ENCODE results near the gene MCM3AP.

Gene MCM3AP

GRCh38 chr21:46295996-46296752, 10.8 kb upstream of the MCM3AP start:
- H3K79me1 ChIP-seq (ENCODE audit: low read depth, low read length): peaks cover 2% of the 10 kb centered on the region
- H3K4me1 ChIP-seq (ENCODE audit: control insufficient read depth in 2 of 2, insufficient read depth in 1 of 2, low read depth in 1 of 2, low read length in 2 of 2): peaks cover 2 to 6% of the 10 kb centered on the region in 2 donors
- no peak overlapping the region for H3K14ac ChIP-seq (ENCODE audit: low read length)
- H3K18ac ChIP-seq (ENCODE audit: low read length): peak overlapping the region; percentile 52
- no peak overlapping the region for H2BK12ac ChIP-seq (ENCODE audit: low read length)
- H3K23ac ChIP-seq (ENCODE audit: low read depth, low read length, poor library complexity): no peak overlapping the region
- H2BK15ac ChIP-seq (ENCODE audit: low read length): no peak overlapping the region
- H3K9ac ChIP-seq (ENCODE audit: low read depth, low read length, poor library complexity): no peak overlapping the region
- no CpG with 5 or more reads among the region's 29 CpGs for WGBS, 2 donors (ENCODE audit: extremely low coverage in 2 of 2, insufficient read length in 2 of 2, insufficient replicate concordance in 1 of 2)
- no peak overlapping the region for H2BK120ac ChIP-seq (ENCODE audit: low read depth, low read length)
- H3K4me2 ChIP-seq (ENCODE audit: insufficient read depth, low read length, poor library complexity, severe bottlenecking): no peak overlapping the region
- H2BK5ac ChIP-seq (ENCODE audit: low read length): no peak overlapping the region
- no peak for DNase-seq (ENCODE audit: low spot score)
- H3K27me3 ChIP-seq (ENCODE audit: control insufficient read depth in 3 of 3, insufficient read depth in 3 of 3, low read depth in 1 of 3, low read length in 3 of 3): no peaks in the 10 kb centered on the region
- no peak overlapping the region for H3K4ac ChIP-seq (ENCODE audit: low read length)
- H4K91ac ChIP-seq (ENCODE audit: low read depth, low read length, poor library complexity): no peak overlapping the region
- peaks cover 8 to 15% of the 10 kb centered on the region in 2 donors for H3K9me3 ChIP-seq (replicated peaks in 1 of 2; ENCODE audit: control insufficient read depth in 2 of 2, insufficient read depth in 1 of 2, low read depth in 1 of 2, low read length in 2 of 2)
- no peak overlapping the region for H3K4me3 ChIP-seq (ENCODE audit: low read length in 2 of 2)
- H2AK5ac ChIP-seq (ENCODE audit: low read depth, low read length): peak overlapping the region; percentile 28
- peaks cover 21 to 36% of the 10 kb centered on the region in 2 donors for H3K36me3 ChIP-seq (replicated peaks in 1 of 2; ENCODE audit: control insufficient read depth in 2 of 2, insufficient read depth in 2 of 2, low read length in 2 of 2)
- H2AFZ ChIP-seq (ENCODE audit: low read length): no peak overlapping the region
- no peak overlapping the region for H4K8ac ChIP-seq (ENCODE audit: low read depth, low read length)
- H3K27ac ChIP-seq (replicated peaks; ENCODE audit: low read length): no peak overlapping the region

- WGBS, 2 donors (ENCODE audit: extremely low coverage in 2 of 2, insufficient read length in 2 of 2, insufficient replicate concordance in 1 of 2): no CpG with 5 or more reads among the region's 9 CpGs
- Histone ChIP-seq H2BK12ac (ENCODE audit: low read length) (no peak overlapping the region), H3K79me1 (ENCODE audit: low read depth, low read length) (peaks cover 2% of the 10 kb centered on the region), H2BK120ac (ENCODE audit: low read depth, low read length) (no peak overlapping the region), H3K9me3 (replicated peaks in 1 of 2; ENCODE audit: control insufficient read depth in 2 of 2, insufficient read depth in 1 of 2, low read depth in 1 of 2, low read length in 2 of 2) (peaks cover 8 to 15% of the 10 kb centered on the region in 2 donors), H2BK15ac (ENCODE audit: low read length) (no peak overlapping the region), H4K91ac (ENCODE audit: low read depth, low read length, poor library complexity) (no peak overlapping the region), H3K27ac (replicated peaks; ENCODE audit: low read length) (no peak overlapping the region), H3K14ac (ENCODE audit: low read length) (no peak overlapping the region), H3K9ac (ENCODE audit: low read depth, low read length, poor library complexity) (peak overlapping the region; percentile 78), H2AK5ac (ENCODE audit: low read depth, low read length) (no peak overlapping the region), H3K27me3 (ENCODE audit: control insufficient read depth in 3 of 3, insufficient read depth in 3 of 3, low read depth in 1 of 3, low read length in 3 of 3) (no peaks in the 10 kb centered on the region), H3K4me1 (ENCODE audit: control insufficient read depth in 2 of 2, insufficient read depth in 1 of 2, low read depth in 1 of 2, low read length in 2 of 2) (peaks cover 2 to 6% of the 10 kb centered on the region in 2 donors), H3K36me3 (replicated peaks in 1 of 2; ENCODE audit: control insufficient read depth in 2 of 2, insufficient read depth in 2 of 2, low read length in 2 of 2) (peaks cover 15 to 30% of the 10 kb centered on the region in 2 donors), H3K4ac (ENCODE audit: low read length) (no peak overlapping the region), H3K18ac (ENCODE audit: low read length) (peak overlapping the region; percentile 80), H2AFZ (ENCODE audit: low read length) (no peak overlapping the region), H4K8ac (ENCODE audit: low read depth, low read length) (no peak overlapping the region), H3K4me2 (ENCODE audit: insufficient read depth, low read length, poor library complexity, severe bottlenecking) (no peak overlapping the region), H2BK5ac (ENCODE audit: low read length) (no peak overlapping the region), H3K4me3 (ENCODE audit: low read length in 2 of 2) (no peak overlapping the region), H3K23ac (ENCODE audit: low read depth, low read length, poor library complexity) (no peak overlapping the region)
- no peak for DNase-seq (ENCODE audit: low spot score)
Measured at GRCh38 chr21:46295177-46295770, 9.9 kb upstream of the MCM3AP start.

DNA sequence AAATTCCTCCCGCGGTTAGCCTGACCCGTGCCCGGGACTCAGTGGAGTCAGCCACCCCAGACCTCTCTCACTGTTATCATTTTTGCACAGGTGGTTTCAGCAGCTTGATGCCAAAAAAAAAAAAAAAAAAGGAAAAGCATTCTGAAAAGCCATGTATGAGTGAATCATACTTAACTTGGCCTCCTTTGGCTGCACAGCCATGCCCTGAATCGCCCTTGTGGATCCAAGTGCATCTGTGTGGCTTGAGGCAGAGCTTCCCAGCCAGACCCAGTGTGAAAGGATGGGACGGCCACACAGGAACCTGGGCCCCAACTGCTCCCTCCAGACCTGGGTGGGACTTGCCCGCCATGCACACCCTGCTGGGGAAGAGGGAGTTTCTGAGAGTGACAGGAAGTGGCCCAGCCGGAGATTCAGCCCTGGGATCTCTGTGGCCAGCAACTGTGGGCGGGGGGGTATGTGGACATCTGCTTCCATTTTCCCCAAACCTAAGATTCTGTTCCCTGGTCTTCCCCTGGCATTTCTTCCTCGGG, 9.3 kb upstream of the MCM3AP start:
- no peak overlapping the region for H2BK15ac ChIP-seq (ENCODE audit: low read length)
- H3K27ac ChIP-seq (replicated peaks; ENCODE audit: low read length): no peak overlapping the region
- no peak for DNase-seq (ENCODE audit: low spot score)
- peaks cover 8 to 15% of the 10 kb centered on the region in 2 donors for H3K9me3 ChIP-seq (replicated peaks in 1 of 2; ENCODE audit: control insufficient read depth in 2 of 2, insufficient read depth in 1 of 2, low read depth in 1 of 2, low read length in 2 of 2)
- no peak overlapping the region for H4K8ac ChIP-seq (ENCODE audit: low read depth, low read length)
- H3K36me3 ChIP-seq (replicated peaks in 1 of 2; ENCODE audit: control insufficient read depth in 2 of 2, insufficient read depth in 2 of 2, low read length in 2 of 2): peaks cover 15 to 25% of the 10 kb centered on the region in 2 donors
- H2AFZ ChIP-seq (ENCODE audit: low read length): no peak overlapping the region
- H3K23ac ChIP-seq (ENCODE audit: low read depth, low read length, poor library complexity): peak overlapping the region; percentile 96
- no peak overlapping the region for H3K4me3 ChIP-seq (ENCODE audit: low read length in 2 of 2)
- no peak overlapping the region for H4K91ac ChIP-seq (ENCODE audit: low read depth, low read length, poor library complexity)
- H3K9ac ChIP-seq (ENCODE audit: low read depth, low read length, poor library complexity): no peak overlapping the region
- no peak overlapping the region for H3K4me2 ChIP-seq (ENCODE audit: insufficient read depth, low read length, poor library complexity, severe bottlenecking)
- H3K14ac ChIP-seq (ENCODE audit: low read length): no peak overlapping the region
- no peak overlapping the region for H3K4ac ChIP-seq (ENCODE audit: low read length)
- no CpG with 5 or more reads among the region's 10 CpGs for WGBS, 2 donors (ENCODE audit: extremely low coverage in 2 of 2, insufficient read length in 2 of 2, insufficient replicate concordance in 1 of 2)
- H3K27me3 ChIP-seq (ENCODE audit: control insufficient read depth in 3 of 3, insufficient read depth in 3 of 3, low read depth in 1 of 3, low read length in 3 of 3): no peaks in the 10 kb centered on the region
- H2BK120ac ChIP-seq (ENCODE audit: low read depth, low read length): no peak overlapping the region
- H3K79me1 ChIP-seq (ENCODE audit: low read depth, low read length): peaks cover 2% of the 10 kb centered on the region
- peaks cover 2 to 6% of the 10 kb centered on the region in 2 donors for H3K4me1 ChIP-seq (ENCODE audit: control insufficient read depth in 2 of 2, insufficient read depth in 1 of 2, low read depth in 1 of 2, low read length in 2 of 2)
- H2AK5ac ChIP-seq (ENCODE audit: low read depth, low read length): no peak overlapping the region
- no peak overlapping the region for H3K18ac ChIP-seq (ENCODE audit: low read length)
- H2BK12ac ChIP-seq (ENCODE audit: low read length): no peak overlapping the region
- no peak overlapping the region for H2BK5ac ChIP-seq (ENCODE audit: low read length)

DNA sequence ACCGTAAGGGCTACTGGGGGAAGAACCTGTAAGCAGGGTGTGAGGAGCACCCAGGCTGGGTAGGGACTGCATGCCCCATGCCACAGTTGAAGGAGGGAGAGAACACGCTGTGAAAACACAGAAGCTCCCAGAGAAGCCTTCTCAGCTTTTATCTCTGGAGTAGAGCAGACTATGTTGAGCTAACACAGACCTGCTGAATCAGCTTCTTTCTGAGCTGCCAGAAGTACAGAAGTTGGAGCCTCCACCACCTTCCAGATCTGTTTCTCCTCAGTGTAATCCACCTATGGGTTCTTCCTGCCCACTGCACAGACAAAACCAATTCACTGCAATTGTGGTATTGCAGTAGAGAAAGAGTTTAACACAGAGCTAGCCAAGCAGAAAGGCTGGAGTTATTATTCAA, 6.2 kb upstream of the MCM3AP start:
- Histone ChIP-seq H3K23ac (ENCODE audit: low read depth, low read length, poor library complexity) (no peak overlapping the region), H2BK120ac (ENCODE audit: low read depth, low read length) (no peak overlapping the region), H4K91ac (ENCODE audit: low read depth, low read length, poor library complexity) (no peak overlapping the region), H2BK15ac (ENCODE audit: low read length) (no peak overlapping the region), H3K27ac (replicated peaks; ENCODE audit: low read length) (no peak overlapping the region), H3K4ac (ENCODE audit: low read length) (no peak overlapping the region), H3K14ac (ENCODE audit: low read length) (no peak overlapping the region), H3K9me3 (replicated peaks in 1 of 2; ENCODE audit: control insufficient read depth in 2 of 2, insufficient read depth in 1 of 2, low read depth in 1 of 2, low read length in 2 of 2) (peaks cover 2 to 15% of the 10 kb centered on the region in 2 donors), H2AK5ac (ENCODE audit: low read depth, low read length) (no peak overlapping the region), H3K9ac (ENCODE audit: low read depth, low read length, poor library complexity) (no peak overlapping the region), H3K36me3 (replicated peaks in 1 of 2; ENCODE audit: control insufficient read depth in 2 of 2, insufficient read depth in 2 of 2, low read length in 2 of 2) (peaks cover 8 to 28% of the 10 kb centered on the region in 2 donors), H2BK5ac (ENCODE audit: low read length) (no peak overlapping the region), H3K79me1 (ENCODE audit: low read depth, low read length) (no peaks in the 10 kb centered on the region), H2AFZ (ENCODE audit: low read length) (no peak overlapping the region), H3K4me1 (ENCODE audit: control insufficient read depth in 2 of 2, insufficient read depth in 1 of 2, low read depth in 1 of 2, low read length in 2 of 2) (peaks cover 5 to 6% of the 10 kb centered on the region in 2 donors), H4K8ac (ENCODE audit: low read depth, low read length) (no peak overlapping the region), H3K4me3 (ENCODE audit: low read length in 2 of 2) (no peak overlapping the region), H3K4me2 (ENCODE audit: insufficient read depth, low read length, poor library complexity, severe bottlenecking) (no peak overlapping the region), H3K27me3 (ENCODE audit: control insufficient read depth in 3 of 3, insufficient read depth in 3 of 3, low read depth in 1 of 3, low read length in 3 of 3) (no peaks in the 10 kb centered on the region), H2BK12ac (ENCODE audit: low read length) (no peak overlapping the region), H3K18ac (ENCODE audit: low read length) (no peak overlapping the region)
- no peak for DNase-seq (ENCODE audit: low spot score)
- no CpG with 5 or more reads among the region's 2 CpGs for WGBS, 2 donors (ENCODE audit: extremely low coverage in 2 of 2, insufficient read length in 2 of 2, insufficient replicate concordance in 1 of 2)
